ENCODE measurements around the gene ACOD1. TPM values are rescaled to one million over a fixed set of nuclear protein-coding genes. Genes with fewer than 3 reads are reported as not detected.

Gene ACOD1
- polyA plus RNA-seq, 1 of the 3 experiments (the other 2 are of a cell fraction): not detected

- no peaks in the 10 kb centered on the region for H3F3A ChIP-seq (replicated peaks; ENCODE audit: insufficient read depth)
- TF ChIP-seq GATA2 (CRISPR knock-in tag; IDR thresholded peaks at IDR 0.05) (no peak), EZH2phosphoT487 (IDR thresholded peaks at IDR 0.05; ENCODE audit: borderline replicate concordance, low read depth) (no peak), RAD21 (IDR thresholded peaks at IDR 0.05; ENCODE audit: low read length) (no peak), RXRA (IDR thresholded peaks at IDR 0.05; ENCODE audit: borderline replicate concordance, low read depth) (no peak), POLR2AphosphoS5 (IDR thresholded peaks at IDR 0.05; ENCODE audit: low read depth, low read length) (no peak), EP300 (IDR thresholded peaks at IDR 0.05; ENCODE audit: borderline replicate concordance in 1 of 2, low read depth in 1 of 2, low read length in 1 of 2) (no peak), JUND (IDR thresholded peaks at IDR 0.05) (no peak), ZBTB33 (IDR thresholded peaks at IDR 0.05; ENCODE audit: borderline replicate concordance, low read depth) (no peak), RCOR1 (IDR thresholded peaks at IDR 0.05; ENCODE audit: low read length) (no peak), FOSL2 (IDR thresholded peaks at IDR 0.05; ENCODE audit: borderline replicate concordance, low read depth) (no peak), NFIC (IDR thresholded peaks at IDR 0.05; ENCODE audit: borderline replicate concordance) (no peak), RFX5 (IDR thresholded peaks at IDR 0.05; ENCODE audit: low read length) (no peak), NRF1 (IDR thresholded peaks at IDR 0.05; ENCODE audit: low read depth, low read length) (no peak), TAF1 (IDR thresholded peaks at IDR 0.05; ENCODE audit: borderline replicate concordance, low read depth, low read length) (no peak), TEAD4 (IDR thresholded peaks at IDR 0.05; ENCODE audit: borderline replicate concordance, insufficient read depth) (no peak), USF2 (IDR thresholded peaks at IDR 0.05; ENCODE audit: borderline replicate concordance, low read depth, low read length) (no peak), GABPA (IDR thresholded peaks at IDR 0.05; ENCODE audit: low read depth) (no peak), MEF2A (IDR thresholded peaks at IDR 0.05; ENCODE audit: borderline replicate concordance, low read depth) (no peak)
- TF ChIP-seq, protein P1, sequence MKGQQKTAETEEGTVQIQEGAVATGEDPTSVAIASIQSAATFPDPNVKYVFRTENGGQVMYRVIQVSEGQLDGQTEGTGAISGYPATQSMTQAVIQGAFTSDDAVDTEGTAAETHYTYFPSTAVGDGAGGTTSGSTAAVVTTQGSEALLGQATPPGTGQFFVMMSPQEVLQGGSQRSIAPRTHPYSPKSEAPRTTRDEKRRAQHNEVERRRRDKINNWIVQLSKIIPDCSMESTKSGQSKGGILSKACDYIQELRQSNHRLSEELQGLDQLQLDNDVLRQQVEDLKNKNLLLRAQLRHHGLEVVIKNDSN (IDR thresholded peaks at IDR 0.05; ENCODE audit: borderline replicate concordance, low read depth): no peak
- TF ChIP-seq, protein P2, sequence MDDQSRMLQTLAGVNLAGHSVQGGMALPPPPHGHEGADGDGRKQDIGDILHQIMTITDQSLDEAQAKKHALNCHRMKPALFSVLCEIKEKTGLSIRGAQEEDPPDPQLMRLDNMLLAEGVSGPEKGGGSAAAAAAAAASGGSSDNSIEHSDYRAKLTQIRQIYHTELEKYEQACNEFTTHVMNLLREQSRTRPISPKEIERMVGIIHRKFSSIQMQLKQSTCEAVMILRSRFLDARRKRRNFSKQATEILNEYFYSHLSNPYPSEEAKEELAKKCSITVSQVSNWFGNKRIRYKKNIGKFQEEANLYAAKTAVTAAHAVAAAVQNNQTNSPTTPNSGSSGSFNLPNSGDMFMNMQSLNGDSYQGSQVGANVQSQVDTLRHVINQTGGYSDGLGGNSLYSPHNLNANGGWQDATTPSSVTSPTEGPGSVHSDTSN (IDR thresholded peaks at IDR 0.05): no peak
- H3K27me3 ChIP-seq (ENCODE audit: insufficient read depth): no peaks in the 10 kb centered on the region
- H2AFZ ChIP-seq (ENCODE audit: low read depth): no peak overlapping the region
- H3K79me2 ChIP-seq (ENCODE audit: insufficient read depth): no peaks in the 10 kb centered on the region
- no peak overlapping the region for H3K4me3 ChIP-seq (ENCODE audit: low read depth in 2 of 2, low read length in 1 of 2)
- 48% methylated on average over 3 of the region's 3 CpGs for WGBS (ENCODE audit: low lambda C conversion rate)
- no peaks in the 10 kb centered on the region for H3K9me2 ChIP-seq
- H3K4me2 ChIP-seq: no peak overlapping the region
- DNase-seq: no peak
- no peaks in the 10 kb centered on the region for H3K4me1 ChIP-seq (ENCODE audit: control insufficient read depth in 1 of 2, insufficient read depth in 2 of 2, low read depth in 1 of 2, low read length in 1 of 2)
- no peak overlapping the region for H3K27ac ChIP-seq (ENCODE audit: low read depth in 2 of 2, low read length in 1 of 2)
- ChIA-PET CTCF (interaction anchor here (0.6 to 2.8 kb wide), 3 partner anchors 26 to 1077 kb away, joined by 3 to 11 read pairs (median 3); no protein-coding TSS in a partner anchor), POLR2A (no interaction called here)
- H3K9me3 ChIP-seq: no peaks in the 10 kb centered on the region
- no peak overlapping the region for H3K9ac ChIP-seq
- H4K20me1 ChIP-seq (ENCODE audit: insufficient read depth): no peaks in the 10 kb centered on the region
- no peaks in the 10 kb centered on the region for H3K36me3 ChIP-seq (replicated peaks in 1 of 2; ENCODE audit: control insufficient read depth in 1 of 2, insufficient read depth in 2 of 2, low read length in 1 of 2)
Measured at GRCh38 chr13:76953968-76954367, 5.7 kb downstream of the ACOD1 start.
